ENCODE data around the gene PAQR9. TPM values are rescaled to one million over a fixed set of nuclear protein-coding genes. Genes with fewer than 3 reads are reported as not detected.

The PAQR9 gene
- total RNA-seq, 1 donor from 2014 or later, result 0.23 TPM

GRCh38 chr3:142934887-142935269, 28.6 kb downstream of the PAQR9 start:
- Histone ChIP-seq H3K4me2 (ENCODE audit: low read length) (no peak overlapping the region), H3K4me3 (ENCODE audit: insufficient read depth, low read depth, low read length) (no peak overlapping the region), H2AFZ (ENCODE audit: low read depth, low read length) (no peak overlapping the region), H3K9me3 (ENCODE audit: insufficient read depth, low read depth, low read length) (no peaks in the 10 kb centered on the region), H3K79me2 (ENCODE audit: insufficient read depth, low read length) (no peaks in the 10 kb centered on the region), H4K20me1 (ENCODE audit: insufficient read depth, low read length) (no peaks in the 10 kb centered on the region), H3K27ac (ENCODE audit: low read depth, low read length) (no peak overlapping the region), H3K9ac (ENCODE audit: low read length) (no peak overlapping the region), H3K27me3 (ENCODE audit: insufficient read depth, low read length) (no peaks in the 10 kb centered on the region), H3K4me1 (ENCODE audit: insufficient read depth, low read length) (no peaks in the 10 kb centered on the region), H3K36me3 (ENCODE audit: insufficient read depth, low read length) (no peaks in the 10 kb centered on the region)
- Mint-ChIP-seq H3K27me3 (ENCODE audit: low read depth, unreplicated experiment) (peaks cover 3% of the 10 kb centered on the region), H3K4me3 (ENCODE audit: unreplicated experiment) (no peak overlapping the region), H3K36me3 (ENCODE audit: low read depth, unreplicated experiment) (no peaks in the 10 kb centered on the region), H3K9me3 (ENCODE audit: unreplicated experiment) (no peaks in the 10 kb centered on the region), H3K4me1 (ENCODE audit: low read depth, unreplicated experiment) (no peaks in the 10 kb centered on the region), H3K27ac (ENCODE audit: unreplicated experiment) (no peak overlapping the region)
- FAIRE-seq (no peak), DNase-seq (ENCODE audit: low read depth) (no peak)
- TF ChIP-seq EZH2 (IDR thresholded peaks at IDR 0.05; ENCODE audit: insufficient read depth, low read length), result no peak
- no peak for TF ChIP-seq CTCF (IDR thresholded peaks at IDR 0.05; ENCODE audit: insufficient read depth, low read depth, low read length)

- Mint-ChIP-seq H3K4me1 (ENCODE audit: low read depth, unreplicated experiment) (no peaks in the 10 kb centered on the region), H3K27ac (ENCODE audit: unreplicated experiment) (no peak overlapping the region), H3K4me3 (ENCODE audit: unreplicated experiment) (no peak overlapping the region), H3K27me3 (ENCODE audit: low read depth, unreplicated experiment) (peaks cover 3% of the 10 kb centered on the region), H3K36me3 (ENCODE audit: low read depth, unreplicated experiment) (no peaks in the 10 kb centered on the region), H3K9me3 (ENCODE audit: unreplicated experiment) (no peaks in the 10 kb centered on the region)
- H3K36me3 ChIP-seq (ENCODE audit: insufficient read depth, low read length), result no peaks in the 10 kb centered on the region
- no peak overlapping the region for H3K9ac ChIP-seq (ENCODE audit: low read length)
- FAIRE-seq (no peak), DNase-seq (ENCODE audit: low read depth) (no peak)
- TF ChIP-seq CTCF (IDR thresholded peaks at IDR 0.05; ENCODE audit: insufficient read depth, low read depth, low read length) (no peak), EZH2 (IDR thresholded peaks at IDR 0.05; ENCODE audit: insufficient read depth, low read length) (no peak)
- H3K4me2 ChIP-seq (ENCODE audit: low read length), result no peak overlapping the region
- H3K27me3 ChIP-seq (ENCODE audit: insufficient read depth, low read length), result no peaks in the 10 kb centered on the region
- H3K27ac ChIP-seq (ENCODE audit: low read depth, low read length), result no peak overlapping the region
- no peaks in the 10 kb centered on the region for H3K4me1 ChIP-seq (ENCODE audit: insufficient read depth, low read length)
- H3K79me2 ChIP-seq (ENCODE audit: insufficient read depth, low read length), result no peaks in the 10 kb centered on the region
- no peaks in the 10 kb centered on the region for H4K20me1 ChIP-seq (ENCODE audit: insufficient read depth, low read length)
- no peaks in the 10 kb centered on the region for H3K9me3 ChIP-seq (ENCODE audit: insufficient read depth, low read depth, low read length)
- H3K4me3 ChIP-seq (ENCODE audit: insufficient read depth, low read depth, low read length), result no peak overlapping the region
- H2AFZ ChIP-seq (ENCODE audit: low read depth, low read length), result no peak overlapping the region
These were observed 29.2 kb downstream of the PAQR9 start for GRCh38 chr3:142934128-142934886.

- Mint-ChIP-seq H3K9me3 (ENCODE audit: unreplicated experiment) (no peaks in the 10 kb centered on the region), H3K4me1 (ENCODE audit: low read depth, unreplicated experiment) (no peaks in the 10 kb centered on the region), H3K27ac (ENCODE audit: unreplicated experiment) (no peak overlapping the region), H3K36me3 (ENCODE audit: low read depth, unreplicated experiment) (no peaks in the 10 kb centered on the region), H3K27me3 (ENCODE audit: low read depth, unreplicated experiment) (peaks cover 10% of the 10 kb centered on the region), H3K4me3 (ENCODE audit: unreplicated experiment) (no peak overlapping the region)
- Histone ChIP-seq H3K9me3 (ENCODE audit: insufficient read depth, low read depth, low read length) (no peaks in the 10 kb centered on the region), H3K4me1 (ENCODE audit: insufficient read depth, low read length) (no peaks in the 10 kb centered on the region), H3K27me3 (ENCODE audit: insufficient read depth, low read length) (no peaks in the 10 kb centered on the region), H3K79me2 (ENCODE audit: insufficient read depth, low read length) (no peaks in the 10 kb centered on the region), H4K20me1 (ENCODE audit: insufficient read depth, low read length) (no peaks in the 10 kb centered on the region), H3K27ac (ENCODE audit: low read depth, low read length) (no peak overlapping the region), H3K36me3 (ENCODE audit: insufficient read depth, low read length) (no peaks in the 10 kb centered on the region), H3K9ac (ENCODE audit: low read length) (no peak overlapping the region), H3K4me3 (ENCODE audit: insufficient read depth, low read depth, low read length) (no peak overlapping the region), H3K4me2 (ENCODE audit: low read length) (no peak overlapping the region), H2AFZ (ENCODE audit: low read depth, low read length) (no peak overlapping the region)
- TF ChIP-seq CTCF (IDR thresholded peaks at IDR 0.05; ENCODE audit: insufficient read depth, low read depth, low read length) (no peak), EZH2 (IDR thresholded peaks at IDR 0.05; ENCODE audit: insufficient read depth, low read length) (no peak)
- FAIRE-seq (no peak), DNase-seq (ENCODE audit: low read depth) (no peak)
These were observed 32.3 kb downstream of the PAQR9 start for GRCh38 chr3:142931222-142931621.
